Raji (cell line): Measurements from ENCODE around the gene GPR3.

Experiments used
- POLR2A ChIP-seq: IDR thresholded peaks from 2 replicates; pipeline ENCODE4 v1.6.1; 2011; ENCODE audit warnings: low read depth, low read length, control low read depth; ENCODE audit not compliant: insufficient read depth

Gene GPR3

GRCh38 chr1:27418326-27419185 is 26.1 kb downstream of the GPR3 start:
- TF ChIP-seq POLR2A: no peak

GRCh38 chr1:27423709-27424108 is 31.3 kb downstream of the GPR3 start:
- TF ChIP-seq POLR2A: no peak

- TF ChIP-seq POLR2A: no peak
Measured at GRCh38 chr1:27427329-27427728, 34.9 kb downstream of the GPR3 start.

- no peak for TF ChIP-seq POLR2A
Measured at GRCh38 chr1:27427816-27428315, 35.4 kb downstream of the GPR3 start.

GRCh38 chr1:27428316-27429028 is 36.0 kb downstream of the GPR3 start:
- TF ChIP-seq POLR2A: no peak

- TF ChIP-seq POLR2A: no peak
Measured at GRCh38 chr1:27429029-27429425, 36.6 kb downstream of the GPR3 start.

- no peak for TF ChIP-seq POLR2A
Measured at GRCh38 chr1:27430903-27431600, 38.6 kb downstream of the GPR3 start.

- TF ChIP-seq POLR2A: no peak
Measured at GRCh38 chr1:27431601-27431940, 39.1 kb downstream of the GPR3 start.

- TF ChIP-seq POLR2A: no peak
Measured at GRCh38 chr1:27433706-27434105, 41.3 kb downstream of the GPR3 start.

GRCh38 chr1:27435566-27436203 is 43.3 kb downstream of the GPR3 start:
- TF ChIP-seq POLR2A: 0 out of 2 replicates have a peak, but pooled peaks have one; percentile 12

- TF ChIP-seq POLR2A: 0 out of 2 replicates have a peak, but pooled peaks have one; percentile 4
Measured at GRCh38 chr1:27436204-27437159, 44.1 kb downstream of the GPR3 start.

- TF ChIP-seq POLR2A: no peak
Measured at GRCh38 chr1:27438621-27439061, 46.2 kb downstream of the GPR3 start.

- no peak for TF ChIP-seq POLR2A
Measured at GRCh38 chr1:27439150-27439549, 46.7 kb downstream of the GPR3 start.

GRCh38 chr1:27444632-27445031 is 52.2 kb downstream of the GPR3 start:
- no peak for TF ChIP-seq POLR2A
